Activated naive CD4-positive, alpha-beta T cell (primary cell): ENCODE results near the gene HEXB.

Experiments used
- DNase-seq, 4 experiments: peaks; one replicate each; lab custom pipeline; 2025; lab: John Stamatoyannopoulos, UW

Gene HEXB

GRCh38 chr5:74684900-74685851, at the start of gene HEXB:
HEXB (plus strand) TSS chr5:74685233; CDS start chr5:74685261, 28 bp downstream.
- DNase-seq: peak; percentile 47 to 81 (median 60)

GRCh38 chr5:74636149-74636548, 48.9 kb upstream of the HEXB start:
- no peak for DNase-seq

- DNase-seq: no peak
These were observed 48.5 kb upstream of the HEXB start for GRCh38 chr5:74636552-74636951.

- DNase-seq: no peak
These were observed 46.5 kb upstream of the HEXB start for GRCh38 chr5:74638544-74638969.

- no peak for DNase-seq
These were observed 45.8 kb upstream of the HEXB start for GRCh38 chr5:74638970-74639806.

- DNase-seq: peak; percentile 5 to 24 (median 8)
These were observed 45.1 kb upstream of the HEXB start for GRCh38 chr5:74639807-74640449.

- peak; percentile 35 to 74 (median 46) for DNase-seq
These were observed 44.5 kb upstream of the HEXB start, which contains the start of gene ENC1 for GRCh38 chr5:74640450-74640953. ENC1 (minus strand) TSS chr5:74640728; CDS start chr5:74636485, 4,243 bp downstream.

- DNase-seq: peak in 1 of 4 experiments; percentile 19
These were observed 43.9 kb upstream of the HEXB start for GRCh38 chr5:74640954-74641734.

- peak in 1 of 4 experiments; percentile 14 for DNase-seq
These were observed 43.1 kb upstream of the HEXB start for GRCh38 chr5:74641735-74642542.

- no peak for DNase-seq
These were observed 42.5 kb upstream of the HEXB start for GRCh38 chr5:74642543-74642863.

- no peak for DNase-seq
These were observed 41.9 kb upstream of the HEXB start for GRCh38 chr5:74643111-74643562.

GRCh38 chr5:74647096-74647495, 37.9 kb upstream of the HEXB start:
- DNase-seq: no peak

- DNase-seq: no peak
These were observed 36.2 kb upstream of the HEXB start for GRCh38 chr5:74648835-74649293.

GRCh38 chr5:74649421-74649973, 35.5 kb upstream of the HEXB start:
- DNase-seq: no peak

- DNase-seq: no peak
These were observed 33.3 kb upstream of the HEXB start for GRCh38 chr5:74651710-74652109.

GRCh38 chr5:74652576-74652975, 32.5 kb upstream of the HEXB start:
- DNase-seq: no peak

- no peak for DNase-seq
These were observed 31.0 kb upstream of the HEXB start for GRCh38 chr5:74653991-74654390.

- DNase-seq: no peak
These were observed 29.8 kb upstream of the HEXB start for GRCh38 chr5:74655206-74655605.

- no peak for DNase-seq
These were observed 29.3 kb upstream of the HEXB start for GRCh38 chr5:74655716-74656115.

- no peak for DNase-seq
These were observed 27.9 kb upstream of the HEXB start for GRCh38 chr5:74657165-74657564.
